HG03103 (cell line): ENCODE measurements around the gene RPS6KA2.
"Not testable (repeated sequence)": the region's sequence is repeated elsewhere in the genome, so short reads cannot be mapped to it uniquely, and the experiment has no call there.

ENCODE experiments used
- ATAC-seq: cut with Tn5 transposase; IDR thresholded peaks from one replicate; pipeline ENCODE4 v1.9.1; 2021; ENCODE audit warnings: low read depth; ENCODE audit not compliant: unreplicated experiment

RPS6KA2 gene

GRCh38 chr6:166558156-166559005, 68.7 kb downstream of the RPS6KA2 start:
- no peak for ATAC-seq

DNA sequence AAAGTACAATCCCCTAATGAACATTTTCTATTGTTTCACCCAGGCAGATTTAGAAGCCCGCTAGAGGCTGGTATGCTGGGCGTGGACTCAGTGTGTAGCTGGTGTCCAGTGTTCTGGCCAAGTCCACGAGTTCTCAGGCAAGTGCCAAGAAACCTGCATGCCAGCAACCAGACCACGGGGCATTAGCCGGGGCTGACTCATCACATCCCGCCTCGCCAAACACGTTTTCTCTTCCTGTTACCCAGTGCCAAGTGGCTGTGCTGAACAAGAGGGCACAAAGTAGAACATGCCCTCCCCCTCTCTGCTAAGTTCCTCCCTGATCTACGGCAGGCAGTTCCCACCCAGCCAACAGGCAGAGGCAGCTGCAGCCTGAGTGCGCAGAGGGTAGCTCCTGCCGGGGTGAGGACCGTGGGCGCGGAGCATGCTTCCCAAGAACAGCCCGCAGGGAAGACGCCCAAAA, 70.2 kb downstream of the RPS6KA2 start:
- no peak for ATAC-seq

- no peak for ATAC-seq
Observed at GRCh38 chr6:166556336-166556735, 70.7 kb downstream of the RPS6KA2 start.

DNA sequence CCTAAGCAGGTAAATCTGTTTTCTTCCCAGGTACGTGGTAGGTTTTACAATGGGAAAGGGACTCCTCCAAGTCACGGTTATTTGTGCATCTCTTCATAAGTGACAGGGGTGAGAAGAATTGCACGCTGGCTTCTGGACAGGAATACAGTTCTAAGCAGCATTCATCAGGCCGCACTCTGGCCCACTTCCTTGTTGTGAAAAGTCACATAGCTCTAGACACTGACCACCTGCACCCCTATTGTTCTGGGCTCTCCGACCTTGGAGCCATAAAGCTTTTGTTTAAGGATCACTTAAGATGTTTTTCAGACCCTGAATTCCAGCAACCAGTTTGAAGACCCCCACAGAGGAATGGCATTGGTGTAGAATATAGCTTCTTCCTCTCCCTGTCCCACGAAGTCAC, 72.0 kb downstream of the RPS6KA2 start:
- no peak for ATAC-seq

- ATAC-seq: no peak
Observed at GRCh38 chr6:166554316-166554715, 72.7 kb downstream of the RPS6KA2 start.

- no peak for ATAC-seq
Observed at GRCh38 chr6:166553563-166554271, 73.3 kb downstream of the RPS6KA2 start.

DNA sequence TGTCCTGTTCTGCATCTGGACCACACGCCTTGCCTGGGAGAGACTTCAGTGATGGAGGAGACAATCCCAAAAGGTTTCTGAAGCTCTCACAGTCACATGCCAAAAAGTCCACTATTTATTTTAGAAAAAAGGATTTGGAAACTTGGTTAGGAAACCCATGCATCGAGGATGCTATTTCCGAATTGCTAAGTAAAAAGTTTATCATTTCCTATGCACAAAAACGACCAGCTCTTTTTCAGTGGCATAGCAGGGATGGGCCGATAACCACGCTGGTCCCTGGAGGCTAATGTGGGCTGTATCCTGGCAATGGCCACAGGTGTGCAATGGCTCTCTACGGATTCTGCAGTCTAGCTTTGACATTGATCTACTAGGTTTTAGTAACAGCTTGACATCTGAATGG, 74.5 kb downstream of the RPS6KA2 start:
- no peak for ATAC-seq

DNA sequence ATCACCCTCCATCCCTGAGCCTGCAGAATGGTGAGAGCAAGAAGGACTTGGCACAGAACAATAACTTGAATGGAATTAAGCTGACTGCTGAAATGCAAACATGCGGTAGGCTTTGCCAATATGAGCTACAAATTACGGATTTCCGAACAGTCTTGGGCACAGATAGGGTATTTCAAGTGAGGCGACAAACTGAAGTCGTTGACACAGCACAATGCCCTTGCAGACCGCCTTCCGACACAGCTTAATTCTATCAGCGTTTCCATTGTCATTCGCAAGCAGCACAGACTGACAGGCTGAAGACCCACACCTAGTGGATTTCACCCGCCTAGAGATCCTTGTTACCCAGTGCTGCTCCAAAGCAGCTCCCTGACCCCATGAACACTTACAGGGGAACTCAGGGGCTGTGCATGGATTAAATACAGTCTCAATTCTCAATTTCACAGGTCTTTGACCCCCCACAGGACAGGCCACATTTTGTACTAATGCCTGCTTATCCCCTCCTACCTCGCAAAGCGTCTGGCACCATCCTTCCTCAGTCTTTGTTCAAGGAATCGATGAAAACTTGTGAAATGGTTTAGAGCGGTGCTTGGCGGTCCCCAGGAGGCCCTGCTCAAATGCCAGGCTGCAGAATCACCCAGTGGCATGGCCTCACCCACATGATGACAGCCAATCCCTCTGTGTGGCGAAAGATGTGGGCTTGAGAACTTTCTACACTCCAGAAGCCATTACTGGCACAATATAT, 75.1 kb downstream of the RPS6KA2 start:
- no peak for ATAC-seq

DNA sequence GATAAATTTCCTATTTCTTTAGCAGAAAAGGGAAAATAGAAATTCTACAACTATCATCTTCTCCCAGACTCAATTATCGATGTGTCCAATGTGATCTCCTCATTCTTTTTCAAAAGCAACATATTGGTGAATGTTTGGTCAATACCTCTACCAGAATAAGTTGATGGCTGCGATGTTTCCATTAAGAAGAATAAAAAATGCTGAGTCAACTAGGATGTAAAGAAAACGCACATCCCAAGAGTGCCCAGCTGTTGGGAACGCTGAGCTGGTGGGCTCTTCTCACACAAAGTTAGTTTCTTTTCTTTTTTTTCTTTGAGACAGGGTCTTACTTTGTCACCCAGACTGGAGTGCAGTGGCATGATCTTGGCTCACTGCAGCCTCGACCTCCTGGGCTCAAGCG, 80.4 kb downstream of the RPS6KA2 start:
- ATAC-seq: no peak

- ATAC-seq: no peak
Observed at GRCh38 chr6:166545156-166546034, 81.7 kb downstream of the RPS6KA2 start.

GRCh38 chr6:166544296-166544605, 82.8 kb downstream of the RPS6KA2 start:
- no peak for ATAC-seq

GRCh38 chr6:166543603-166544295, 83.3 kb downstream of the RPS6KA2 start:
- no peak for ATAC-seq

DNA sequence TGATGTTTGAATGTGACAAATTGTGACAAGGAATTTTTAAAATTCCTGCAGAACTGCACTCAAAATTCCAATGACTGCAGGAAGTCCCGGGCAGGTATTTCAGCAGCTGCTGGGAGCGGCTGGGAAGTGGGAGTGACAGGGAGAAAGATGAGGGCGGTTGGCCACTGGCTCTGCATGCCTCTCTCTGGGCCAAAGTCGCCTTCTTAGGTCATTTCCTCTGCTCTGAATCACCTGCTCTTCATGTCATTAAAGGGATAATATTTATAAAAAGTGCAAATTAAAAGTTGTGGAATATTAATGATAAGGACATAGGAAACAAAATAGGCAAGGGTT, 84.5 kb downstream of the RPS6KA2 start:
- ATAC-seq: no peak

- no peak for ATAC-seq
Observed at GRCh38 chr6:166541876-166542579, 85.0 kb downstream of the RPS6KA2 start.

GRCh38 chr6:166541366-166541765, 85.7 kb downstream of the RPS6KA2 start:
- no peak for ATAC-seq

DNA sequence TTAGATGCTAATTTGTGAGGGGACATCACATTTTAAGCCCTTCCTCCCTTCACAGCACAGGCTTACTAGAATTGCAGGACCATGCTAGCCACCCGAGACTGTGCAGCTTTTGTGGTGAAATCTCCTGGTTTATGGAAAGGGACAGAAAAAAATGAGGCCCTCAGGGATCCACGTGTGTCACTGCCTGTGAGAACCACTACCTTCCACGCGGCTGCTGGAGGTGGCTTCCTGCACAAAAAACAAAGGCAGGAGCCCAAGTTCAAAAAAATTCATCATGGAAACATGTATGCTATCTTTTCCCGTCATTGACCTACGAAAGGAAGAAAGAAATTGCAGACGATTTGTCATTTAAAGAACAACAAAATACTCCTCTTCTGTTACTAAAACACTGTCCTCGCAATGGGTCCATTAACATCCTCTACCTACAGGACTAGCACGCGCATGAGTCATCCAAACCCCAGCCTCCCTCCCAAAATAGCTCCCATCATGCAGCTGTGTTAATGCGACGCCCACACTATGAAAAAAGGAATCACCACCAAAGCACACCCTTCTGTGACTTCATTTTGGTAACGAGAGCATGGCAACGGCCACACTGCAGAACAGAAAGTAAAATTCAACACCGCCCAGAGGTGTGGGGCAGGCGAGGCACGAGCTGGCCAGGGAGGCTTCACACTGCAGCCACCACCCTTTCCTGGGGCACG, 86.3 kb downstream of the RPS6KA2 start:
- peak; percentile 93 for ATAC-seq

DNA sequence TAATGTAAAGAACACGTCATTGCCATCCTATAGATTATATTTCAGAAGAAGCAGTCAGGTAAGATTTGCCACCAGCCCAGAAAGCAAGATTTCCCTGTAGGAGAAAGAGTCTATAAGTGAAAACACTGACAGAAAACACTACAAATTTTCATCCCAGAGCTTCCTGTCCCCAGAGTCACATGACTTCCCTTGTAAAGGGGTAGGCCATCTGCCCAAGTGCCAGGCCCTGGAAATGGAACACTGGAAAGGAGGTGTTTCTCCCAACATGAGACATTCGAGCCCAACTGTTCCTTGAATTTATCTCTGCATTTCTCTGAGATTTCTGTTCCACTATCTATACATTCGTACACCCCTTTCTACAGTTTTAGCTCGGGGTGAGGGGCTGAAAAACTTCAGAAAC, 87.5 kb downstream of the RPS6KA2 start:
- ATAC-seq: no peak

- ATAC-seq: not testable (repeated sequence)
Observed at GRCh38 chr6:166539011-166539385, 88.1 kb downstream of the RPS6KA2 start.
